HG03103 (cell line): ENCODE results near the gene SARNP.

ENCODE experiments used
- ATAC-seq: cut with Tn5 transposase; IDR thresholded peaks from one replicate; pipeline ENCODE4 v1.9.1; 2021; ENCODE audit warnings: low read depth; ENCODE audit not compliant: unreplicated experiment

SARNP gene

GRCh38 chr12:55728939-55729818 lies 88.3 kb downstream of the SARNP start, which contains the start of gene CD63:
Gene CD63, minus strand, starts transcription at chr12:55729009. Its CDS starts 668 bp downstream, at chr12:55728341.
- ATAC-seq, result peak; percentile 48

GRCh38 chr12:55728186-55728938 lies 89.2 kb downstream of the SARNP start:
- ATAC-seq, result peak; percentile 14

GRCh38 chr12:55727643-55728185 lies 89.8 kb downstream of the SARNP start:
- ATAC-seq, result no peak

GRCh38 chr12:55726971-55727370 lies 90.6 kb downstream of the SARNP start:
- ATAC-seq, result no peak

GRCh38 chr12:55725556-55725955 lies 92.0 kb downstream of the SARNP start:
- ATAC-seq, result no peak

GRCh38 chr12:55724940-55725309 lies 92.6 kb downstream of the SARNP start:
- ATAC-seq, result no peak

- no peak for ATAC-seq
Observed at GRCh38 chr12:55724226-55724939, 93.1 kb downstream of the SARNP start.

GRCh38 chr12:55723516-55724225 lies 93.9 kb downstream of the SARNP start:
- no peak for ATAC-seq

GRCh38 chr12:55722948-55723347 lies 94.6 kb downstream of the SARNP start:
- no peak for ATAC-seq

- ATAC-seq, result no peak
Observed at GRCh38 chr12:55721601-55722213, 95.8 kb downstream of the SARNP start.

- ATAC-seq, result no peak
Observed at GRCh38 chr12:55720894-55721444, 96.6 kb downstream of the SARNP start.

GRCh38 chr12:55720071-55720564 lies 97.4 kb downstream of the SARNP start, which contains the start of gene RDH5:
Gene RDH5, plus strand, starts transcription at chr12:55720393. Its CDS starts 792 bp downstream, at chr12:55721185.
- ATAC-seq, result no peak

- no peak for ATAC-seq
Observed at GRCh38 chr12:55719371-55719770, 98.2 kb downstream of the SARNP start.

- no peak for ATAC-seq
Observed at GRCh38 chr12:55718624-55719275, 98.8 kb downstream of the SARNP start.

GRCh38 chr12:55718015-55718414 lies 99.5 kb downstream of the SARNP start:
- no peak for ATAC-seq

- no peak for ATAC-seq
Observed at GRCh38 chr12:55717011-55718007, 100.2 kb downstream of the SARNP start.

GRCh38 chr12:55716582-55716957 lies 101.0 kb downstream of the SARNP start:
- no peak for ATAC-seq
